Amniotic epithelial cell (primary cell): ENCODE measurements around the gene PTCRA.
A peak's percentile ranks its signal among the peaks of the same experiment; 100 is the strongest.

Source experiments
- DNase-seq: peaks from one replicate; pipeline ENCODE4 v3.0.0-alpha.2; 2010; ENCODE audit warnings: low read depth

PTCRA gene

GRCh38 chr6:42902429-42903263 lies 13.2 kb upstream of the PTCRA start:
- DNase-seq, result peak; percentile 34

DNA sequence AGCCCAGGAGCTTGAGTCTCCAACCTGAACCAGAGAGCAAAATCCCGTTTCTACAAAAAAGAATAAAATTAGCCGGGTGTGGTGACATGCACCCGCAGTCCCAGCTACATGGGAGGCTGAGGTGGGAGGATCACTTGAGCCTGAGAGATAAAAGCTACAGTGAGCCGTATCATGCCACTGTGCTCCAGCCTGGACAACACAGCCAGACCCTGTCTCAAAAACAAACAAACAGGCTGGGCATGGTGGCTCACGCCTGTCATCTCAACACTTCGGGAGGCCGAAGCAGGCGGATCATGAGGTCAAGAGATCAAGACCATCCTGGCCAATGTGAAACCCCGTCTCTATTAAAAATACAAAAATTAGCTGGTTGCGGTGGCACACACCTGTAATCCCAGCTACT lies 11.4 kb upstream of the PTCRA start:
- no peak for DNase-seq

GRCh38 chr6:42907336-42907735 lies 8.5 kb upstream of the PTCRA start:
- peak; percentile 66 for DNase-seq

- no peak for DNase-seq
Observed at GRCh38 chr6:42909835-42910234, 6.0 kb upstream of the PTCRA start.

DNA sequence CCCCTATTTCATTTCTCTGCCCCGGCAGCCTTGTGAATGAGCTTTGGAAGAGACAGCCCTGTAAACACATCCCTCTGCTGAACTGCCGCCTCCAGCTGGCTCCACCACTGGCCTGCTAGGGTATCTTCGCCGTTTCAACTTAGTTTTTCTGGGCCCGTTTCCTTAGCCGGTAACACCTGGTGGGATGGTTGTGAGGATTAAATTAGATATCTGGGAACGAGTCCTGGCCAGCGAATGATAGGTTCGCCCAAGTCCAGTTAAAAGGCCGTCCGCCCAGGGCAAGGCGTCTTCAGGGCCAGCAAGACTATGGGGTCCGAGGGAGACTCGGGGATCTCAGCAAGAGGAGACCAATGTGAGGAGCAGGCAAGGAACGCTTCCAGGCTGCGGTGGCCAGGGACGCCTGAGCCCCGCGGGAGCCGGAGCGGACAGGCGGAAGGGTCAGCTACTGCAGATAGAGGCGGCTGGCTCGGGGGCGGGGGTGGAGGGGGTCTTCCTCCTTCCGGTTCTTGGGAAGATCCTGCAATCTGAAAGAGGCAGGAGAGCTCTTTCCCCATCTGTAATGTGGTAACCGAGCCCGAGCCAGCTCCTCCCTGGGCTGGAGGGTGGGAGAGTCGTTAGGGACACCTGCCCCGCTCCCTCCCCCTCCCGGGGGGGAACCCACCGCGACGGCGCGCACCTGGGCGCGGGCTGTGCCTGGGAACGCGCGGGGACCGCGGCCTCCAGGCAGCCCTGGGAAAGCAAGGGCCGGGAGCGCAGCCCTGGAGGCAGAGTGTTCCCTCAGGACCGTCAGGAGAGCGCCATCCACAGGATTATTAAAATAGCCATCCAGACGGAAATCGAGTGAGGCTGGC lies 4.5 kb upstream of the PTCRA start:
- peak; percentile 22 for DNase-seq

- DNase-seq, result no peak
Observed at GRCh38 chr6:42914546-42914945, 1.3 kb upstream of the PTCRA start.

GRCh38 chr6:42916288-42916687 lies 435 bp downstream of the PTCRA start:
- no peak for DNase-seq

GRCh38 chr6:42921801-42922200 lies 5.9 kb downstream of the PTCRA start:
- no peak for DNase-seq

- DNase-seq, result peak; percentile 58
Observed at GRCh38 chr6:42923666-42924065, 7.8 kb downstream of the PTCRA start.

GRCh38 chr6:42925248-42925857 lies 9.5 kb downstream of the PTCRA start:
- DNase-seq, result no peak

DNA sequence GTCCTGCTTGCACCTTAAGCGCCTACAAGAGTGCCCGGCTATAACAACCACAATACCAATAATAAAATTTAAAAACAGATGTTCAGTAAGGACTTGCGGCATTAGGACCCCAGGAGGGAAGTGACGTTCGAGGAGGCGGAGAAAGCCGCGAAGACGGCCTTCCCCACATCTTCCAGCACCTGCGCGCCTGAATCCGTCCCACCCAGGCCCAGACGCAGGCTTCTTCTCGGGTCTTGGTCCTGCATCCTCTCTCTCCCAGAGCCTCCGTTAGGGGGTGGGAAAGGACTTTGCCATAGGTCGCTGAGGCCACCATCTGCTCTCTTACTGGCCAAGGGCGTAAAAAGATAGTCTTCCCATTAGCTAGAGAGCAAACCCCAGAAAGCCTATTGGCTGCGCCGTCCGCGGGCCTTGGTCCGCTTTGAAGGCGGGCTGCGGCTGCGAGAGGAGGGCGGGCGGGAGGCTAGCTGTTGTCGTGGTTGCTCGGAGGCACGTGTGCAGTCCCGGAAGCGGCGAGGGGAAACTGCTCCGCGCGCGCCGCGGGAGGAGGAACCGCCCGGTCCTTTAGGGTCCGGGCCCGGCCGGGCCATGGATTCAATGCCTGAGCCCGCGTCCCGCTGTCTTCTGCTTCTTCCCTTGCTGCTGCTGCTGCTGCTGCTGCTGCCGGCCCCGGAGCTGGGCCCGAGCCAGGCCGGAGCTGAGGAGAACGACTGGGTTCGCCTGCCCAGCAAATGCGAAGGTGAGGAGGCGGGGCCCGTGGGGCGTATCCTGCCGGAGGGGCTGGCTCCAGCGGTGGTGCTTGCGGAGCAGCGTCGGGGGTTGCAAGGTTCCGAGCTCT lies 13.3 kb downstream of the PTCRA start, which contains the start of gene CNPY3:
CNPY3 (plus strand) TSS at position 495 of the 835 bp plus-strand sequence; CDS start at position 586, 91 bp downstream.
- peak; percentile 99 for DNase-seq

GRCh38 chr6:42929821-42930360 lies 14.0 kb downstream of the PTCRA start:
- peak; percentile 81 for DNase-seq

- no peak for DNase-seq
Observed at GRCh38 chr6:42932412-42932811, 16.6 kb downstream of the PTCRA start.

DNA sequence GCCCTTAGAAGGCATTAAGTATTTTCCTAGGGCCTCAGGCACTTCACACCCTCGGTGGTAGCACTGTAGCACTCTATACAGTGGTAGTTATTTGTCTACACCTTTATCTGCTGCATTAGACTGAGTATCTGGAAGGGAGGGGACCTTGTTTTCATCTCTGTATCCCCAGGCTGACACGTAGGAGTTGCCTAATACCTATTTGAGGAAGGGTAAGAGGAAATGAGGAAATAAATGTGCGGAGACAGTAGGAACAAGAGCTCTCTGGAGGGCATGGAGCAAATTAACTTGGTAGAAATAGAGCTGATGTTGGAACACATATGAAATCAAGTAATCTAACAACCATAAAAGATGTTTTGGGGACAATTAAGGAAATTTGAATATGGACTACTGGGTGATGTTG lies 17.4 kb downstream of the PTCRA start:
- DNase-seq, result no peak

DNA sequence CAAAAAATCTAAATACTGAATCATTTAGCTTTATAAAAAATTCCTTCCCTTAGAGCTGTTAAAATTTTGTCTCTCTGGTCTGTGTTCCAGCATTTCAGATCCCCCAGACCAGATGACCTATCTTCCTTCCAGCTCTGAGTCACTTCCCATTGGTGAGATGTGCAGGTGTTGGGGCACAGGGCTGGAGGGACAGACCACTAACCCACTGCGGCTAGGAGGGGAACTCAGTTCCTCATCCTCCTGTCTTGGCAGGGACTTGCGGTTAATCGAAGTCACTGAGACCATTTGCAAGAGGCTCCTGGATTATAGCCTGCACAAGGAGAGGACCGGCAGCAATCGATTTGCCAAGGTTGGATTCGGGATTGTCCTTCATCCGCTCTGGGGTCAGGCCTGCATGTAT lies 19.5 kb downstream of the PTCRA start:
- DNase-seq, result no peak

GRCh38 chr6:42936398-42936797 lies 20.5 kb downstream of the PTCRA start:
- no peak for DNase-seq

DNA sequence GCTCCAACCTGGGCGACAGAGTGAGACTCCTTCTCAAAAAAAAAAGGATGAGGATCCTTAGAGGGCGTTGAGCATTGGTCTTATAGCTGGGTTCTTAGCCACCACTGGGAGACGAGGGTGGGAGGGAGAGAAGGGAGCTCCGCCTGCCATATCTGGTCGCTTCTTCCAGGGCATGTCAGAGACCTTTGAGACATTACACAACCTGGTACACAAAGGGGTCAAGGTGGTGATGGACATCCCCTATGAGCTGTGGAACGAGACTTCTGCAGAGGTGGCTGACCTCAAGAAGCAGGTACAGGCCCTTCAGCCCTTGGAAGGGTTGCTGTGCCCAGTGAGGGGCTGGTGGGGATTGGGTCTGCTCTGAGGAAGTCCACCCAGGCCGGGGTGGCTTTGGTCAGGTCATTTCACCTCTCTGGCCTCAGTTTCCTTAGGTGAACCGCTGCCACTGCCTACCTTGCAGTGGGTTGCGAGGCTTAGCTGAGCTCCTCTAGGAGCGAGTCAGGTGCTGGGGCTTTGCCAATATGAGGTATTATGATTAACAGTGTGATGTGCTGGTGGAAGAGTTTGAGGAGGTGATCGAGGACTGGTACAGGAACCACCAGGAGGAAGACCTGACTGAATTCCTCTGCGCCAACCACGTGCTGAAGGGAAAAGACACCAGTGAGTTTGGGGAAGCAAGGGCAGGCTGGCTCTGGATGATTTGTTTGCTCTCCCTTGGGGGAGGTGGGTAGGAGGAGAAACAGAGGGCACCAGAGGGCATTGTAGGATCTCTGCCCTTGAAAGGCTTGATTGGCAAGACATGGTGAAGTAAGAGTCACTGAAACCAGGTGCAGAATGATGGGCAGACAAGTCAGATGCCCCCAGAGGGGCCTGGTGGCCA lies 21.9 kb downstream of the PTCRA start:
- no peak for DNase-seq

GRCh38 chr6:42938428-42938796 lies 22.6 kb downstream of the PTCRA start:
- DNase-seq, result no peak

DNA sequence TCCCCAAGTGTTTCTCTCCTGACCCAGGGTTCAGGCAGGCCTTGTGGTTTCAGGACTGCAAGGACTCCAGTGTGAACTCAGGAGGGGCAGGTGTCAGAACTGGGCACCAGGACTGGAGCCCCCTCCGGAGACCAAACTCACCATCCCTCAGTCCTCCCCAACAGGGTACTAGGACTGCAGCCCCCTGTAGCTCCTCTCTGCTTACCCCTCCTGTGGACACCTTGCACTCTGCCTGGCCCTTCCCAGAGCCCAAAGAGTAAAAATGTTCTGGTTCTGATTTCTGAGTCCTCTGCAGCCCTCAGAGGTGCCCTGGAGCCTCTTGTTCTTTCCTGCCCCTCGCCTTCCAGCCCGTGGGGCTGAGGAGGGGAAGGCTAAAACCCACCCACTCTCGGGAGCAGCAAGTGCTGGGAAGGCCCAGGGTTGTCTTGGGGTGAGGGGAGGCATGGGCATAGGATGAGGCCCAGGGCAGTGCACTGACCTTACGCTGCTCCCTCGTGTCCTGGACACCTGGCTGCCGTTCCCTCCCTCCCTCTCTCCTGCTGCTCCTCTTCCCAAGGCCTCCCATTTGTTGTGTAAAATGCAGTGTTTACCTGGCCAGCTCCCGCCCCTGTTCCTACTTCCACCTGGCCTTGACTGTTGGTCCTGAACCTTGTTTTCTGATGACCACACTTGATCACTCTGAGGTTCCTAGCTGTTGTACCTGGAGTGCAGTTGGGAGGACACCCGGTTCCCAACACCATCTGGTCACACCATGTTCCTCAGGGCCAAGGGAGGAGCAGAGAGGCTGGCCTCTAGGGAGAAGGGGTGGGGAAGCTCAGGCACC lies 23.3 kb downstream of the PTCRA start:
- no peak for DNase-seq

- DNase-seq, result no peak
Observed at GRCh38 chr6:42939810-42940167, 23.9 kb downstream of the PTCRA start.
